T-helper 1 cell treated with Interleukin-12 subunit alpha and Interleukin-12 subunit beta and Interleukin-4 antibody, amounts not matched to agents 30 ng/mL and 1 ng/mL, for 36 hours (primary cell): ENCODE data around the gene FANCC. TPM values are rescaled to one million over a fixed set of nuclear protein-coding genes. Genes with fewer than 3 reads are reported as not detected.
"Not testable (repeated sequence)": the region's sequence is repeated elsewhere in the genome, so short reads cannot be mapped to it uniquely, and the experiment has no call there.

Source experiments
- intact Hi-C: fragments of 100-400 bp; cut with micrococcal nuclease; formaldehyde crosslinking; loops from one replicate; pipeline ENCODE4 v1.15.1; 2024
- total RNA-seq: library from RNA; stranded (reverse); gene quantifications from 2 replicates; pipeline ENCODE4 v1.2.3, GENCODE V29; 2022

FANCC gene
- total RNA-seq, 1 donor from 2014 or later = 14.6 TPM

DNA sequence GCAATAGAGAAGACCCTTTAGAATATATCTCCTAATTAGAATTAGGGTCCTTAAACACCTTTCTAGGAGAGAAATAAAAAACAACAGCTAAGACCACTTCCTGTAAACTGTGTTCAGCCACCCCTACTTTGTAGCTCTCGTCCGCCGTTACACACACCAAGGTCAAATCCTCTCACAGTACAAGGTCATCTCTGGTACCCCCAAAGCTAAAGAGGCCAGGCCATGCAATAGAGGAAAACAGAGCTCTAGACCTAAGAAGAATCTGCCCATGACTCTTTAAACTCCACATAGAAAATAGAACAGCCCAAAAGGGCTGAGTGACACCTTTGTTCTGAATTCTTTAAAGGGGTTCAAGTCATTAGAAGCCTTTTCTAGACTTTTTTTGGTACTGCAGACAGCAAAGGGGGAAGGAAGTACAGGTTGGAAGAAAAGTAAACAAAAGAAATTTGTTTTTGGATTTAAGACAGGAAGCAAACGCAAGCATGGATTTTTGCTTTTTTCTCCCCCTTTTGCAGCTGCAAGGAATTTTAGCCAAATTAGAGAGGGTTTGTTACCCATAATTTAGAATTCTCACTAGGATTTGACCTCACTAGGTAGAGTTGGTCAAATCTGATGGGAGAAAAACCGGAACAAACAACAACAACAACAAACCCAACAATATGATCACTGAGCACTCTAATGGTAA lies 13.4 kb upstream of the FANCC start:
- intact Hi-C loops = no loop called here

DNA sequence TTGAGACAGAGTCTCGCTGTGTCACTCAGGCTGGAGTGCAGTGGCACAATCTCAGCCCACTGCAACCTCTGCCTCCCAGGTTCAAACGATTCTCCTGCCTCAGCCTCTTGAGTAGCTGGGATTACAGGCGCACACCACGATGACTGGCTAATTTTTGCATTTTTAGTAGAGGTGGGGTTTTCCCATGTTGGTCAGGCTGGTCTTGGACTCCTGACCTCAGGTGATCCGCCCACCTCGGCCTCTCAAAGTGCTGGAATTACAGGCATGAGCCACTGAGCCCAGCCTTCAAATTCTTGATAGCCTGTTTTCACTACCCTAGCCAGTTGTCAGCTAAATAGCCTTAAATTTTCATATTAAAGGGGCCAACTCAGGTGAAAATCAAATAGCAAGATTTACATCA lies 11.6 kb upstream of the FANCC start:
- intact Hi-C loops = not testable (repeated sequence)

DNA sequence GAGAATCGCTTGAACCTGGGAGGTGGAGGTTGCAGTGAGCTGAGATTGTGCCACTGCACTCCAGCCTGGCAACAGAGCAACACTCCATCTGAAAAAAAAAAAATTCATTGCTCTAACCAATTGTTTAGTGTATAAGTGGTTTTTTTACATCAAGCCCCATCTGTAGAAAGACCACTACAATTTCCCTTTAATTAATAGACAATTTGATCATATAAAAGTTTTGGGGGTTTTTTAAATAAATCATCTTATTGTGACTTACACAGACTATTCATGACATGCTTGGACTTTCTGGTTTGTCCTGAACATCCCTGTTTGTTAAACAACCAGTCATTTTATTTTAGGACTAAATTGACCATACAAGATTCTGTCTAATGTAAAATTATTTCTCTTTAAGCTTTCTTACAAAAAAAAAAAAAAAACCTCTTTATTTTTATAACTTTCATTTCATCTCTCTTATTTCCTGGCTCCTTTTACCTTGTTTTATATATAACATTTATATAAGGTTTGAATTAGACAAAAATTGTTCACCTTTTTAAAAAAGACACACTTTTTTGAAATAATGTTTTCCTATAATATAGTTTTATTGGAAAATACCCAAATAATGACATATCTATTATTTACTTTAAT lies 9.8 kb upstream of the FANCC start:
- intact Hi-C loops = no loop called here

DNA sequence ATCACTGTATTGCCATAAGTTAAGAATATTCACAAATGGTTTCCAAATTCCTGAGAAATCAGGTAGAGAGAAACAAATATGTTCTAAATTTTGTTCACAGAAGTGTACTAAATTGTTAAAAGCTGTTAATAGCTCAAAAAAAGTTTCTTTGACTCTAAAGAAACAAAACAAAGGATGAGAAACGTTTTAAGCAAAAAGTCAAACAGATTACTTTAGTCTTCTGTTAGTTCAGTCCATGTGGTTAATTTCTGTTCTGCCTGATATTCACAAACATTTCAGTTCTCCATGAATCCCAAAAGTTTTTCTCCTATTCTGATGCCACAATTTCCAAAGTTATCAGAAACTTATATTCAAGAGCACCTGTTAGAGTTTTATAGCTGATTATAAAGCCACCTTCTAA lies 7.7 kb upstream of the FANCC start:
- intact Hi-C loops = no loop called here

DNA sequence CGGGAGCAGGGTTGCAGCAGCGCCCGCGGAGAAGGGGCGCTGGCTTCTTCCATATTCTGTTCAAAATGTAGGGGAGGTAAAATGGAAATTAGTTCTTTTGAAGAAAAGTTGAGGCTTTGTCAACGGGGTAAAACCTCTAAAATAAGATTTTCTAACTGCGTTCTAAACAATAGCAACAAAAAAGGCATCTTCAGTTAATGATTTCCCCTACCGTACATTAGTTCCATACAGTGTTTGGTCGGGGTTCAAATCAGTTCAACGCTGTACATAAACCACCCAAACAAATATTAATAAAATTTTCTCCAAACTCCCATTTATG lies 343 bp upstream of the FANCC start:
- intact Hi-C loops = loop anchor here (1.0 to 5.0 kb wide), 8 partner anchors 144 to 899 kb away; partner anchors contain the start of gene AOPEP

DNA sequence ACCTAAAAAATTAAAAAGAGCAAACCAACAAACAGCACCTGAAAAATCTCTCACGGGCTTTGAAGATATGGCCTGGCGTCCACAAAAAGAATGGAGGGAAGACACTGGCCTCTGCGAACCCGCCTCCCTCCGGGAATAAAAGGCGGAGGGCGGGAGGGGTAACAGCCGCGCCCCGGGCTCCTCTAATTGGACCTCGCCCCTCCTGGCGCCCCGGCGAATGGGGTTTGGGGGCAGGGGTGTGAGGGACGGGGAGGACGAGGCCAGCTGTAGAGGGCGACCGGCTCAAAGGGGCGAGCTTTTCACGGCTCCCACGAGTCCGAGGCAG lies 753 bp downstream of the FANCC start:
- intact Hi-C loops = loop anchor here (1.0 to 5.0 kb wide), 9 partner anchors 146 to 1102 kb away; partner anchors contain the start of genes AOPEP and ZNF367

DNA sequence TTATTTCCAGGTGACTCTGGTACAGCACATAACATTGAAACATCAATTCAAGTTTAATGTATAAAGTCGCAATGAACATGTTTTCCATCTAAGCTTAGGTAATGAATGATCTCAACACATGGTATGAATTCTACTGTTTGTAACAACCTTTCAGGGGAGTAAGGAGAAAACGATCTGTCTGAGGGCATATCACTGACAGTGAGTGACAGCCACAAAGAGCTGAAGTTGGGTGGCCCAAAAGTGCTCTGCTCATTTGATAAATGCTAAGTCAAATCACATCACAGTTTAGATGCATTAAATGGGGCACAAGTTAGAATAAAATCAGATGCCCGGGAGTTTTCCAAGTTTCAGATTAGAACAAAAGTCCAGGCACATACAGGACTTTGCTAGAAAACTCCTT lies 1.2 kb downstream of the FANCC start:
- intact Hi-C loops = loop anchor here (1.0 to 5.0 kb wide), 4 partner anchors 409 to 1102 kb away; partner anchors contain the start of gene ZNF367

DNA sequence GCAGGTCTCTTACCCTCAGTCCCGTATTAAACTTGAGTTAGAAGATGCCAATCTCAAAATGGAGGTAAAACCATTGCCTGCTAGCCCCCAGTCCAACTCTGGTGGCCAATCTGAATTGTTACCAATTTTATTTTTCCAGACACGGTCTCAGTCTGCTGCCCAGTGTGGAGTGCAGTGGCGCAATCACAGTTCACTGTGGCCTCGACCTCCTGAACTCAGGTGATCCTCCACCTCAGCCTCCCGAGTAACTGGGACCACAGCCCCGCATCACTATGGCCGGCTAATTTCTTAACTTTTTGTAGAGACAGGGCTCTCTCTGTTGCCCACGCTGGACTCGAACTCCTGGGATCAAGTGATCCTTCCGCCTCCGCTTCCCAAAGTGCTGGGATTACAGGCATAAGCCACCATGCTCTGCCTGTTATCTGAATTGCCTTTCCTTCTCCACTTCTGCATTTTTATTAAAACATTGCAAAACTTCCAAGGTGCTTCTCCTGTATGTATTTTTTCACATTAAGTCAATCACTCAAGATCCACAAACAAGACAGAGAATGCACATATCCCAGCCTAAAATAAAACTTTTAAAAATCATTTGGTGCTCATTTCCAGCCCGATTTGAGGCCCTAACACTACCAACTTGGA lies 2.3 kb downstream of the FANCC start:
- intact Hi-C loops = loop anchor here (5.0 kb wide), 1 partner anchor 902 kb away; no protein-coding TSS in a partner anchor

DNA sequence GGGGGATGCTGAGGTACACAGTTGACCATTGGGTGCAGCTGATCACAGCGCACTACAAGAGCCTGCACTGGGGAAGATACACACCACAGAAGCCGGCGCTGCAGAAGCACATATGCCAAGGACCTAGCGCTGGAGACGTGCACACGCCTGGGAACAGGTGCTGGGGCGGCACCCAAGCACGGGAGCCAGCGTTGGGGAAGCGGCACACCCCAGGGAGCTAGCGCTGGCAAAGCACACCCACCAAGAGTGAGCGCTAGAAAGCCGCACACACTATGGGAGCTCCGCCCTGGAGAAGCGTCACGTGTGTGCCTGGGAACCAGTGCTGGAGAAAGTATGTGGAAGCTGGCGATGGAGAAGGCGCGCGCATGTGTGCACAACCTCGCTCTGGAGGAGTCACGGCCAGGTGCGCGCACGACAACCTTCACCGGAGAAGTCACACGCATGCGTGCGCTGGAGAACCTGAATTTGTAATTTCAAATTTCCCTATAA lies 4.5 kb downstream of the FANCC start:
- intact Hi-C loops = no loop called here

DNA sequence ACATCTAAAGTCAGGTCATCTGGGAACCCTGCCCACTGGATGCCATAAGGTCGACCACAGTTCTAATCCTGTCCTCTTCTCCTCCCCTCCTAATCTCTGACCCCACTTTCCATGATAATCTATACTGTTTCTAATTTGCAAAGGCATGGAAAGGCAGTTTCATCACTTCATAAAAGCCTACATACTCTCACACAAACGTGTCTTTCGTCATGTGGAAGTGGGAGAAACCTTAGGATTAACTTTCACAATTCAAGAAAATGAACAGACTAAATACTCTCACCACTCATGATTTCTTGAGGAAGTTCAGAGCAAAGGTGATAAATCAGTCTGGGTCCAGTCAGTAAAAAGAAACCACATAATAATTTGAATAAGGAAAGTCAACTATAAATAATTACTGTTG lies 5.5 kb downstream of the FANCC start:
- intact Hi-C loops = no loop called here

DNA sequence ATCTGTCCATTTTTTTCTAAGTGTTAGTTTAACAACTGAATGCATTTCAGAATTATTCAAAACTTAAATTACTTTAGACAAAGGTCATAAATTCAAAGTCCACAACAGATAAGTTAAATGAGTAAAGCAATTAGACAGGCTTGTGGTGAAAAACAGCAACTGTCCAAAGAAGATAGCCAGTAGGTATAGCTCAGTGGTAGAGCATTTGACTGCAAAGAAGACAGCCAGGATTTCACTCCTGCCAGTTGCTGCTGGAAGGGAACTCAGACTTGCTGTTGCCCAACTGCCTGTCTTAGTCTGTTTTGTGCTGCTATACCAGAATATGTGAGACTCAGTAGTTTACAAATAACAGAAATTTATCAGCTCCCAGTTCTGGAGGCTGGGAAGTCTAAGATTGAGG lies 10.0 kb downstream of the FANCC start:
- intact Hi-C loops = no loop called here

DNA sequence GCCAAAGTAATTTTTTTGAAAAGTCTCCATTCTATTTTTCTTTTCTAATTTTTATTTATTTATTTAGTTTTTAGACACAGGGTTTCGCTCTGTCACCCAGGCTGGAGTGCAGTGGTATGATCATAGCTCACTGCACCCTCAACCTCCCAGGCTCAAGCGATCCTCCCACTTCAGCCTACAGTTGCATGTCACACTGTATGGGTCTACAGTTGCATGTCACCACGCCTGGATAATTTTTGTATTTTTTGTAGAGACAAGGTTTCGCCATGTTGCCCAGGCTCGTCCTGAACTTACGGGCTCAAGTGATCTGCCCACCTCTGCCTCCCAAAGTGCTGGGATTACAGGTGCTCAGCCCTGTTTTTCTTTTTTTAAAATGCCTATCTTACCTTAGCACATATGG lies 10.7 kb downstream of the FANCC start:
- intact Hi-C loops = no loop called here

DNA sequence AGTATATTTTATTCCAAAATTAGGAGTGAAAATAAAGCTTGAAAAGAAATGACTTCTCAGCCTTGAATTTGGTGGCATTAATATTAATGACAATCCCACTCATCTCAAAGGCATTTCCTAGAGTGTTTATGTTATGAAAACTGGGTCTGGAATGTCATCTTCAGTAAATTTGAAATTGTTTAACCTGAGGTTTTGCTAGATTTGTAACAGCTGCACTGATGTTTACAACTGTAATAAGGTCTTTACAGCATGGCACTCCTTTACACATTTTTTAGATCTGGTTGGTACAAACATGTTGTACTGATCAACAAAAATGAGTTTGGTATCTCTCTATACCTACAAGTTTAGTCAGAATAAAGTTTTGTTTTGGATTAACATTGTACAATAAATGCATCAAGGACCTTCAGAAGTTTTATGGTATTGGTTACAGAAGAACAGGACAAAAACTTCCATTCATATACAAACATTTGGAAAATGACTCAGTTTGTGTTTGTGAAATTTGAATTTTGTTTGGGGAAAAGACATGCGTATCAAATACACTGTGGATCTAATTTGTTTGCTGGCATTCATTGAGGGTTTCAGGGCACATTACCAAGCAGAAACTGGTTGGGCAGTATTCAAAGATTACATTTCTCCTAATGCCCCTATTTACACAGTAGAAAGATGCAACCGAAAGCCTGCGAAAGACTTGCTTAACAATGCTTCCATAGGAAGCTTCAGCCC lies 11.6 kb downstream of the FANCC start:
- intact Hi-C loops = no loop called here

DNA sequence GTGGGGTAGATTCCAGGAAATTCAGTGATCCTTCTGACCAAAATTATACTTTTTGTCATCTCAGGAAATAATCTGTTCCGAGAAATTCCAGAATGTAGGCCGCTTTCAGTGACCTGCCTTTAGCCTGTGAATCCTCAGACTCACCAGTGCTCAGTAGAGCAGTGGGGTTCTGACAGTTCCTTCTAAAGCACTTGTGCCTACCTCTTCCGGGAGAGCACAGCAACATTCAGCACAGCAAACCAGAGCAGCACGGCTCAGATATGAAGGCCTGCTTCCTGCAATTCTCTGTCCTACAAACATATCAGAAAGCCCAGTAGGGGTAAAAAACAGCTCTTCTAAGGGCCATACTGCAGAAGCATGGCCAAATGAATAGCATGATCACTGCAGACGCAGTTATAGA lies 15.0 kb downstream of the FANCC start:
- intact Hi-C loops = no loop called here

DNA sequence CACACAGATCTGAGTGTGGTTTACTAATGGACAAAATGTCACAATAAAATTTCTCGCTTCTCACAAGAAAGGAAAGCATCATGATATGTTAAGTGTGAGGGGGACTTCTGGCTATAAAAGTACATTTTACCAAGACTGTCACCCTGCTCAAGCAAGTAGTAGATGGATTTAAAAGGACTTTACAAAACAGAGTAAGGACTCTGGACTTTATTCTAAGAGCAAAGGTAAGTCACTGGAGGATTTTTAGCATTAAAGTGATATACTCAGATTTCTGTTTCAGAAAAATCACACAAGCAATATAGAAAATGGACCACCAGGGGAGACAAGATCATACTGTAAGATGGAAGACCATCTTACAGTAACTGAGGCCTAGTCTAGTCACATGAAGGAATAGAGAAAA lies 19.7 kb downstream of the FANCC start:
- intact Hi-C loops = no loop called here

DNA sequence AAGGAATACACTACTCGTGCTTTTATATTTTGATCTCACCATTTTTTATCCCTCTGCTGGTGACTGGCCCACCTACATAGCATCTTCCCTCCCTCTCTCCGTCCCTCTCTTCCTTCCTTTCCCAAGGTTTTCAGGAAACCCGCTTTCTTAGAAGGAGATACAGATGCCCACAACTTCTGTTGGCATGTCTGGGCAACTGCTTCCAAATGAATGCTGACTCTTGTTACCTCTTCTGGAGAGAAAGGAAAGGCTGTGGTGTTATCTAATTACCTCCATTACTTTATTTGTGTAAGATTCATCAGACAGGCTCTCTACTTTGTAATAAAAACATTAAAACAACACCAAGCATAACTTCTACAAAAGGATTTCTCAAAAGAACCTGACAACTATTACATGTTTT lies 20.2 kb downstream of the FANCC start:
- intact Hi-C loops = no loop called here

DNA sequence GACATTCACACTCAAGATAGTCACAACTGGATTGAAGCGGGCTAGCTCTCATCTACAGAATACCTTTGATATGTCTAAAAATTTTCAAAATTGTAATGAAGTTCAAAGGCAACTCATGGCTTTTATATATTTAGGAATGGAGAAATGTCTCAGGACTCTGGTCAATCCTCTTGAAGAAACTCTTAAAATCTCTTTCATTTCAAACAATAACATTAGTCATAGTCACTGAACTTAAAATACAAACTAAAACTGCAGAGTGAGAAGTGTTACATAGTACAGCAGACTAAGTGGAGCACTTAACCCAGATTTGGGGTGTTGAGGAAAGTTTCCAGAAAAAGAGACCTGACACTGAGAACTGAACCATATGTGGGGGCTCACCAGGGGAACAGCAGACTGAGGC lies 20.7 kb downstream of the FANCC start:
- intact Hi-C loops = no loop called here

DNA sequence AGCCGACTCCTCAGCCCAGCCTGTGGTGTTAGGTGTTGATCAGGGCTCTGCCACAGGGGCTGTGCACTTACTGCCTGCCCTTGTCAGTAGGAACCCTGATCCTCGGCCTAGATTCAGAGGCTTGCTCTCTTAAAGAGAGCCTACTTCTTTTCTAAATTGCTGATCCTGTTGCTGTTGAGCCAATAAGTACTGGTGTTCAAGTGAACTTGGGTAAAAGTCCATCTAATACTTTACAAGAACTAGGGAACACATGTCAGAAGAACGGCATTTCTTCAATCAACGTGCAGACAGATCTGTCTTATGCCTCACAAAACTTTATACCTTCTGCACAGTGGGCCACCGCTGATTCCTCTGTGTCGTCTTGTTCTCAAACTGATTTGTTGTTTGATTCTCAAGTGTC lies 24.2 kb downstream of the FANCC start:
- intact Hi-C loops = not testable (repeated sequence)

DNA sequence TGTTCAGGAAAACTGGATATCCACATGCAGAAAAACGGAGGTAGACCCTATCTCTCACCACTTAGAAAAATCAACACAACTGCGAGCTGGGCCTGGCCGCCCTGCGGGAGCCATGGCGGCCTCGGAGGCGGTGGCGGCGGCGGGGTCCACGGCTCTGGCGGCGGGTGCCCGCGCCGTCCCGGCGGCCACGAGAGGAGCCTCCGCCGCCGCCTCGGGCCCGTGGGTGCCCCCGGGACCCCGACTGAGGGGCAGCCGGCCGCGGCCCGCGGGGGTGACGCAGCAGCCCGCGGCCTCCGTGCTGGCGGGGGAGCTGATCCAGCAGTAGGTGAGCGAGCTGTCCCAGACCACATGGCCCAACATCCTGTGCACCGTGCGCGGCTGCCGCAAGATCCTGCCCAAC lies 25.3 kb downstream of the FANCC start:
- intact Hi-C loops = no loop called here

DNA sequence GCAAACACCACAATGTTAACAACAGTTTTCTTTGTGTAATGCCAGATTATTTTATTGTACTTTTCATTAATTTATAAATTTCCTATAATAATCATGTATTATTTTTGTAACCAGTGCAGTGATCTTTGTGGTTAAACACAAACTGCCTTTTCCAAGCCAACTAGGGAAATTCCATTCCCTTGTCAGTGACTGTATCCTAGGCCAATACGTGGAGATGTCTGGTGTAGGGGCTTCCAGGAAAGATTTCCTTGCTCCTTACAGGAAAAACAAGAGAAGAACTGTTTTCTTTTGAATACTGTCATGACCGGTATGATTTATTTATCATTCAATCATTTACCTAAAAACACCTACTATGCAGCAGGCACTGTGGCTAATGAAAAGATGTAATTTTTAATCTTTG lies 31.4 kb downstream of the FANCC start:
- intact Hi-C loops = no loop called here

DNA sequence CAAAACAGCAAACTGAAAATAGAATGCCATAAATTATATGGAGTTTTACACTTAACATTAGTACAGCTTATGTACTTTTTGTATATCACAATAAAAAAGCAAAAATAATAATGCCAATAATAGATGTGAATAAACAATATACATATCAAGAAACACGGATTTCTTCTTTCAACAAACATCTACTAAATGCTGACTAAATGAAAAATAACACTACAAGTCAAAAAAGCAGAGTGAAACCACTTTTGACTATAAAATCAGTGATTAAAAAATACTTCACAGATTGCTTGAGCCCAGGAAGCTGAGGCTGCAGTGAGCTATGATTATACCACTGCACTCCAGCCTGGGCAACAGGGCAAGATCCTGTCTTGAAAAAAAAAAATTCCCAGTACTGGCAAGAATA lies 32.2 kb downstream of the FANCC start:
- intact Hi-C loops = no loop called here
